Effector memory CD8-positive, alpha-beta T cell (primary cell): ENCODE measurements around the gene IDE.
A peak's percentile ranks its signal among the peaks of the same experiment; 100 is the strongest.
"Not testable (repeated sequence)": the region's sequence is repeated elsewhere in the genome, so short reads cannot be mapped to it uniquely, and the experiment has no call there.

Source experiments
- ATAC-seq: fragments of 150-1000 bp; cut with Tn5 transposase; replicated peaks from 2 replicates; pipeline ENCODE4 v1.10.0; 2021; ENCODE audit warnings: mild to moderate bottlenecking, moderate library complexity
- DNase-seq, 3 experiments: peaks; one replicate each; pipeline ENCODE4 v3.0.0; 2021
- H3K27ac Mint-ChIP-seq, 2 donors: one replicate each; pipeline ENCODE4 v1.8.0; 2022; ENCODE audit warnings: mild to moderate bottlenecking in 2 of 2, mixed read lengths in 2 of 2, moderate library complexity in 2 of 2
- H3K27me3 Mint-ChIP-seq, 2 donors: one replicate each; pipeline ENCODE4 v1.8.0; 2022; ENCODE audit warnings: mixed read lengths in 2 of 2
- H3K36me3 Mint-ChIP-seq: one replicate; pipeline ENCODE4 v1.8.0; 2022; ENCODE audit warnings: mild to moderate bottlenecking, moderate library complexity, mixed read lengths; ENCODE audit not compliant: insufficient read depth
- H3K4me1 Mint-ChIP-seq, 2 donors: one replicate each; pipeline ENCODE4 v1.8.0; 2022; ENCODE audit warnings: low read depth in 2 of 2, mixed read lengths in 2 of 2
- H3K4me3 Mint-ChIP-seq, 2 donors: one replicate each; pipeline ENCODE4 v1.8.0; 2022; ENCODE audit warnings: mild to moderate bottlenecking in 2 of 2, mixed read lengths in 2 of 2, moderate library complexity in 2 of 2
- H3K9me3 Mint-ChIP-seq, 2 donors: one replicate each; pipeline ENCODE4 v1.8.0; 2022; ENCODE audit warnings: mixed read lengths in 2 of 2

The IDE gene

DNA sequence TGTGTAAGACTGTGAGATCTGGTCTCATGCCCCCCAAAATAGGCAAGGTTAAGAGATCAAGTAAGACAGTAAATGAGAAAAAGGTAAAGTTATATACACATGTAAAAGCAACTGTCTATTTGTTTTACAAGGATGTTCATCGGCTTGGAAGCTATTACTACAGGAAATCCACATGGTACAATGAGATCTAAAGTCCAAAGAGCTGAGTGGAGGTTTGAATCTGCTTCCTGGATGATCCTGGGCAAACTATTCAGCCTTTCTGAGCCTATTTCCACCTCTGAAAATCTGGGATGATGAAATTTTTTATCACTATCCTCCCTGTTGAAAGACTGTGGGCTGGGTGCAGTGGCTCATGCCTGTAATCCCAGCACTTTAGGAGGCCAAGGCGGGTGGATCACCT, 123.0 kb downstream of the IDE start:
- ATAC-seq (no peak), DNase-seq (no peak)
- H3K27me3 Mint-ChIP-seq, result no peaks in the 10 kb centered on the region
- no peak overlapping the region for H3K4me3 Mint-ChIP-seq
- no peaks in the 10 kb centered on the region for H3K9me3 Mint-ChIP-seq
- H3K4me1 Mint-ChIP-seq, result no peaks in the 10 kb centered on the region
- H3K27ac Mint-ChIP-seq, result peak overlapping the region in 1 of 2 donors; percentile 51
- H3K36me3 Mint-ChIP-seq, result peaks cover 19% of the 10 kb centered on the region

DNA sequence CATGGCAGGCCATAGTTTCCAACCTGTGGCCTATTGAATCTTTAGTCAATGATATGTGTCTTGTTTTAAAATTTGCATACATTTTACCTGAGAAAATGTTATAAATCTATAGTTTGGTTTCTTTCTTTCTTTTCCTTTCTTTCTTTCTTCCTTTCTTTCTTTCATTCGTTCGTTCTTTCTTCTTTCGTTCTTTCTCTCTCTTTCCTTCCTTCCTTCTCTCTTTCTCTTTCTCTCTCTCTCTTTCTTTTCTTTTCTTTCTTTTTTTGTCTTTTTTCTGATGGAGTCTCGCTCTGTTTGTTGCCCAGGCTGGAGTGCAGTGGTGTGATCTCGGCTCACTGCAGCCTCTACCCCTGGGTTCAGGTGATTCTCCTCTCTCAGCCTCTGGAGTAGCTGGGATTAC, 133.3 kb downstream of the IDE start:
- no peaks in the 10 kb centered on the region for H3K9me3 Mint-ChIP-seq
- ATAC-seq, result no peak
- no peaks in the 10 kb centered on the region for H3K4me1 Mint-ChIP-seq
- DNase-seq, result no peak
- peaks cover 4% of the 10 kb centered on the region for H3K36me3 Mint-ChIP-seq
- no peak overlapping the region for H3K4me3 Mint-ChIP-seq
- H3K27ac Mint-ChIP-seq, result no peak overlapping the region
- H3K27me3 Mint-ChIP-seq, result no peaks in the 10 kb centered on the region

DNA sequence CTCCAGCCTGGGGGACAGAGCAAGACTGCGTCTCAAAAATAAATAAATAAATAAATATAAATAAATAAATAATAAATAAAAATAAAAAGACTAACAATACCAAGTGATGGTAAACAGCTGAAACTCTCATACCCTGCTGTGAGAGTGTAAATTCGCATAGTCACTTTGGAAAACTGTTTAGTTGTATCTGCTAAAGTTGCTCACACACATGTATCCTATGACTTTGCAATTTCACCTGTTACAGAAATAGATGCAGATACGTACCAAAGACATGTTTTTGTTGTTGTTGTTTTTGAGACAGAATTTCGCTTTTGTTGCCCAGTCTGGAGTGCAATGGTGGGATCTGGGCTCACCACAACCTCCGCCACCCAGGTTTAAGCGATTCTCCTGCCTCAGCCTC, 135.7 kb downstream of the IDE start:
- peaks cover 4% of the 10 kb centered on the region for H3K36me3 Mint-ChIP-seq
- no peaks in the 10 kb centered on the region for H3K4me1 Mint-ChIP-seq
- no peak for ATAC-seq
- no peak overlapping the region for H3K27ac Mint-ChIP-seq
- no peak for DNase-seq
- no peaks in the 10 kb centered on the region for H3K9me3 Mint-ChIP-seq
- no peaks in the 10 kb centered on the region for H3K27me3 Mint-ChIP-seq
- no peak overlapping the region for H3K4me3 Mint-ChIP-seq

DNA sequence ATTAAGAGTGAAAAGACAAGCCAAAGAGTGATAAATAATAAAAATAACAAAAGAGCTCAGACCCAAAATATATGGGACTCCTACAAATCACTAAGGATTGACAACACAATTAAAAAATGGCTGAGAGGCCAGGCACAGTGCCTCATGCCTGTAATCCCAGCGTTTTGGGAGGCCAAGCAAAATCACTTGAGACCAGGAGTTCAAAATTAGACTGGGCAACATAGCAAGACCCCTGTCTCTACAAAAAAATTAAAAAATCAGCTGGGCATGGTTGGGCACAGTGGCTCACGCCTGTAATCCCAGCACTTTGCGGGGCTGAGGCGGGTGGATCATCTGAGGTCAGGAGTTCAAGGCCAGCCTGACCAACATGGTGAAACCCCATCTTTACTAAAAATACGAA, 137.3 kb downstream of the IDE start:
- no peak for ATAC-seq
- no peak for DNase-seq
- no peaks in the 10 kb centered on the region for H3K27me3 Mint-ChIP-seq
- no peaks in the 10 kb centered on the region for H3K9me3 Mint-ChIP-seq
- no peak overlapping the region for H3K27ac Mint-ChIP-seq
- no peaks in the 10 kb centered on the region for H3K4me1 Mint-ChIP-seq
- H3K4me3 Mint-ChIP-seq, result no peak overlapping the region
- no peaks in the 10 kb centered on the region for H3K36me3 Mint-ChIP-seq

DNA sequence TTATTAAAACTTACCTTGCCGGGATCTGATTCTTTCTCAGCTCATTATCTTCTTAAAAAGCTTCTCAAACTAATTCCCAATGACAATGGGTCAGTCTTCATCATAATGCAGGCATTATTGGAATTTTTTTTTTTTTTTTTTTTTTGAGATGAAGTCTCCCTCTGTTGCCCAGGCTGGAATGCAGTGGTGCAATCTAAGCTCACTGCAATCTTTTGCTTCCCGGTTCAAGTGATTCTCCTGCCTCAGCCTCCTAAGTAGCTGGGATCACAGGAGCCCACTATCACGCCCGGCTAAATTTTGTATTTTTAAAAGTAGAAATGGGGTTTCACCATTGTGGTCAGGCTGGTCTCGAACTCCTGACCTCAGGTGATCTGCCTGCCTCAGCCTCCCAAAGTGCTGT, 137.8 kb downstream of the IDE start:
- H3K36me3 Mint-ChIP-seq, H3K4me1 Mint-ChIP-seq, DNase-seq, H3K27me3 Mint-ChIP-seq, H3K4me3 Mint-ChIP-seq, ATAC-seq, H3K27ac Mint-ChIP-seq, H3K9me3 Mint-ChIP-seq: not testable (repeated sequence)

DNA sequence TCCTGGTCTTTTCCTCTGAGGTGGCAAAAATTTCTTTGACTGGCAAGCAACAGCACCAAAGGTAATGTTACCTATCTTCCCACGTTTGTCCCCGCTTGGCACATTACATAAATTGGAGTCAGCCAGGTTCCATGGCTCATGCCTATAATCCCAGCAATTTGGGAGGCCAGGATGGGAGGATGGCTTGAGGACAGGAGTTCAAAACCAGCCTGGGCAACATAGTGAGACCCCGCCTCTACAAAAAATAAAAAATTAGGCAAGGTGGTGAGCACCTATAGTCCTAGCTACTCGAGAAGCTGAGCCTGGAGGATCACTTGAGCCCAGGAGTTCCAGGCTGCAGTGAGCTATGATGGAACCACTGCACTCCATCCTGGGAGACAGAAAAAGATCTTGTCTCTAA, 139.5 kb downstream of the IDE start:
- no peaks in the 10 kb centered on the region for H3K27me3 Mint-ChIP-seq
- DNase-seq (no peak), ATAC-seq (no peak)
- H3K9me3 Mint-ChIP-seq, result no peaks in the 10 kb centered on the region
- no peaks in the 10 kb centered on the region for H3K36me3 Mint-ChIP-seq
- H3K27ac Mint-ChIP-seq, result no peak overlapping the region
- H3K4me1 Mint-ChIP-seq, result no peaks in the 10 kb centered on the region
- no peak overlapping the region for H3K4me3 Mint-ChIP-seq

DNA sequence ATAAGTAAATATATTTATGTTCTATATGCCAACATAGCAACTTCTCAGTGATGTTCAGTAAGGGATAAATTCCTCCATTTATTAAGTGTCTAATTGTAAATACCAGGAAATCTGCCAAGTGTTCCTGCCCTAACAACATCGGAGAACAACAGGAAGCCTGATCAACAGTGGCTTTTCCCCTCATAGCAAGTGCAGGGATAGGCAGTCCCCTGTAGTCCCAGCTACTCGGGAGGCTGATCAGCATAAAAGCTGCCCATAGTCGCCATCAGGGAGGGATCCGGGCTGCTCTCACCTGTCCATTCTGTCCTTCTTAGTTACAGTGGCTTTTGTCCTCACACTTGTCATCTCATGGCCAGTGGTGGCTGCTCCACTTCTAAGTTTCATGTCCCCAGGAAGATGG, 141.3 kb downstream of the IDE start:
- ATAC-seq (no peak), DNase-seq (no peak)
- H3K9me3 Mint-ChIP-seq, result no peaks in the 10 kb centered on the region
- no peak overlapping the region for H3K27ac Mint-ChIP-seq
- no peaks in the 10 kb centered on the region for H3K36me3 Mint-ChIP-seq
- H3K27me3 Mint-ChIP-seq, result no peaks in the 10 kb centered on the region
- no peak overlapping the region for H3K4me3 Mint-ChIP-seq
- no peaks in the 10 kb centered on the region for H3K4me1 Mint-ChIP-seq

DNA sequence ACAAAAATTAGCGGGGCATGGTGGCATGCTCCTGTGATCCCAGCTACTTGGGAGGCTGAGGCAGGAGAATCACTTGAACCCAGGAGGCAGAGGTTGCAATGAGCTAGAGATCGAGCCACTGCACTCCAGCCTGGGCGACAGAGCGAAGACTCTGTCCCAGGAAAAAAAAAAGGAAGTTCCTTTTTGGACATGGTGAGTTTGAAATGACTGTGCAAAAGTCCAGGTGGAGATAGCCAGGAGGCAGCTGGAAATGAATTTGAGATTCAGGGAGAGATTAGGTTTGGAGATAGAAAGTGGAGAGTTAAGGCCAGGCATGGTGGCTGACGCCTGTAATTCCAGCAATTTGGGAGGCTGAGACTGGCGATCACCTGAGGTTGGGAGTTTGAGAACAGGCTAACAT, 143.8 kb downstream of the IDE start:
- no peaks in the 10 kb centered on the region for H3K27me3 Mint-ChIP-seq
- DNase-seq (no peak), ATAC-seq (no peak)
- H3K4me3 Mint-ChIP-seq, result no peak overlapping the region
- no peaks in the 10 kb centered on the region for H3K9me3 Mint-ChIP-seq
- no peak overlapping the region for H3K27ac Mint-ChIP-seq
- no peaks in the 10 kb centered on the region for H3K4me1 Mint-ChIP-seq
- H3K36me3 Mint-ChIP-seq, result no peaks in the 10 kb centered on the region

DNA sequence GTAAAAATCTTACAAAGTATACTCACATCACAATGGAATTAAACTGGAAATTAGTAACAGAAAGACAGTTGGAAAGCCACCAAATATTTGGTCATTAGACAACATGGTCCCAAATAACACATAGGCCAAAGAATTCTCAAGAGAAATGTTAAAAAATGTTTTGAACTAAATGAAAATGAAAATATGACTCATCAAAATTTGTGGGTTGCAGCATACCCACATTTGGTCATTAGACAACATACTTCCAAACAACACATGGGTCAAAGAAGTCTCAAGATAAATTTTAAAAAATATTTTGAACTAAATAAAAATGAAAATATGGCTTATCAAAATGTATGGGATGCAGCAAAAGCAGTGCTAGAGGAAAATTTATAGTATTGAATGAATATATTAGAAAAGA, 152.3 kb downstream of the IDE start:
- Mint-ChIP-seq H3K4me1 (peaks cover 2 to 3% of the 10 kb centered on the region in 2 donors), H3K36me3 (no peaks in the 10 kb centered on the region), H3K9me3 (no peaks in the 10 kb centered on the region), H3K27me3 (peaks cover 34 to 44% of the 10 kb centered on the region in 2 donors), H3K4me3 (no peak overlapping the region), H3K27ac (no peak overlapping the region)
- DNase-seq, result no peak
- no peak for ATAC-seq

DNA sequence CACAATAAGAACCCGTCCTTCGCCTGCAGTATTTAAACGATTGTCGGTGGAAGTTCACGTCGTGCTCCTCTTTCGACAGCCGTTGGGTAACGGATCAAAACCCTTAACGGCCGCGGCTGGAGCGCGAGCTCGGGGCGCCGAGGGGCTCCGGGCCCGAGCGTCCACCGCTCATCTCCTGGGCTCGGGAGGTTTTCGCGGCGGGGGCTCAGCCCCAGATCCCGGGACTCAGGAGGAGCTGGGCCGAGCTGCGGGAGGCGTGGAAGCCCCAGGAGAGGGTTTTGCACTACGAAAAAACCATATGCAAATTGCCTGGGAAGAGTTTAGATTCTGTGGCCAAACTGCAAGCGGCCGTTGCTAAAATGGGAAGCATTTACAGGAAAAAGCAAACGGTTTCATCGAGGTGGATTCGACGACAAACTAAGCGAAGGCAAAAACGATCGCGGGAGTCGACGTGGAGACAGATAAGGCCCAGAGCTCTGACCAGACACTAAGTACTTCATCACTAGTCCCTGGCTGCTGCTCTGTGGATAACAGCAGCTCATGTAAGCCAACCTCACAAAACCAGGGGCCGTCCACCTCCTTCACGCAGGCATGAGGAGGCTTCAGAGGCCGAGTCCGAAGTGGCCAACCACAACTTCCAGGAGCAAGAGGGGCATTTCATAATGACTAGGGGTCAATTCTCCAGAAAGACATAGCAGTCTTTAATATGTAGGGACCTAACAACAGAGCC, 153.2 kb downstream of the IDE start:
- Mint-ChIP-seq H3K27ac (no peak overlapping the region), H3K4me3 (peak overlapping the region; percentile 6 to 50), H3K36me3 (no peaks in the 10 kb centered on the region), H3K4me1 (peaks cover 2 to 3% of the 10 kb centered on the region in 2 donors), H3K27me3 (peaks cover 40 to 52% of the 10 kb centered on the region in 2 donors), H3K9me3 (peaks cover 0 to 7% of the 10 kb centered on the region in 2 donors)
- ATAC-seq, result no peak
- DNase-seq, result no peak

DNA sequence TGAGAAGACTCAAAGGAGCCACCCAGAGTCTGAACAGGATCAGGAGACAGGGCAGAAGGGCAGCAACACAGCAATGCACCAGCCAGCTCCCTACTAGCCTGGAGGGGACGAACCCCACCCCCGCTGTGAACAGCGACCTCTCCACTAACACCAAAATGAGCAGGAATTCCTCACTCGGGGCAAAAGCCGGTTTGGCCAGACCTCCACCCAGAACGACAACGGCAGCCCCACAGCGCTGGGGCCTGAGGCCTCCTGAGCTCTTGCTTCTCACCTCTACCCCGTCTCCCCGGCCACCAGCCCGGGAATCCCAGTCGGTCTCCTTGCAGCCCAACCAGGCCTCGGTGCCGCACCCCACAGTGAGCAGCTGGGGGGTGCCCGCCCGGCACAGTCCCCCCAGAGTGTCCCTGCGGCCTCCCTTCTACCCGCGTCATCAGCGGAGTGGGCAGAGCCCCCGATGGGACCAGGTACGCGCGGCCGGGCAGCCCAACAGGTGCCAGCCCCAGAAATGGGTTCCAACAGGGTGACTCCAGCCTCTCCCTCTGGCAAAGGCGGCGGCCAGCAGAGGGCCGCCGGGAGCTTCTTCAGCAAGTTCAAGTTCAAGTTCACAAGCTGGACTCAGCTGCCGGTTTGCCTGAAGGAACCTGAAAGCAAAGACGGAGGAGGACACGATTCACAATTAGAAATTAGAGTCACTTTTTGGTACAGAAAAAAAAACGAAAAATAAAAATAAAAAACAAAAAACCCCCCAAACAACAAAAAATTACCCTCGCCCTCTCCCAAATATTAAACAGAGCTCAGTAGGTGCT, 153.9 kb downstream of the IDE start:
- Mint-ChIP-seq H3K9me3 (peaks cover 0 to 7% of the 10 kb centered on the region in 2 donors), H3K36me3 (no peaks in the 10 kb centered on the region), H3K27ac (no peak overlapping the region), H3K4me3 (peak overlapping the region; percentile 6 to 50), H3K27me3 (peaks cover 40 to 54% of the 10 kb centered on the region in 2 donors), H3K4me1 (peaks cover 2 to 3% of the 10 kb centered on the region in 2 donors)
- ATAC-seq, result no peak
- no peak for DNase-seq

DNA sequence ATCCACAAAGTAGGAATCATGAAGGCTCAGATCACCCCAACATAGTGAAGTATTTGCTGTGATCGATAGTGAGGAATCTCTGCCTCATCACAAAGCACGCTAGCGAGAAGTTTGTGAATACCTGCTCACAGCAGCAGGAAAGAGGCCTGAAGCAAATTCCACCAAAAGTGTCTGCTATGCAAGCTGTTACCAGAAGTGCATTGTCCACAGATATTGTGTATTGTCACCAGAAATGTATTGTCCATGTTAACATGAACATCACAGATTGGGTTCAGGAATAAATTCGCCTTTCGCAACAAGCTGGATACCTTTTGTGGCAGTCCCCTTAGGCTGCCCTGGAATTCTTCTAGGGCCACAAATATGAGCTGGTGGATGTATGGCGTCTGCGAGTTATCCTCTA, 155.0 kb downstream of the IDE start:
- H3K27me3 Mint-ChIP-seq, result peaks cover 40 to 54% of the 10 kb centered on the region in 2 donors
- DNase-seq (no peak), ATAC-seq (no peak)
- H3K9me3 Mint-ChIP-seq, result peaks cover 0 to 7% of the 10 kb centered on the region in 2 donors
- no peak overlapping the region for H3K27ac Mint-ChIP-seq
- peaks cover 2 to 3% of the 10 kb centered on the region in 2 donors for H3K4me1 Mint-ChIP-seq
- H3K36me3 Mint-ChIP-seq, result no peaks in the 10 kb centered on the region
- H3K4me3 Mint-ChIP-seq, result no peak overlapping the region

DNA sequence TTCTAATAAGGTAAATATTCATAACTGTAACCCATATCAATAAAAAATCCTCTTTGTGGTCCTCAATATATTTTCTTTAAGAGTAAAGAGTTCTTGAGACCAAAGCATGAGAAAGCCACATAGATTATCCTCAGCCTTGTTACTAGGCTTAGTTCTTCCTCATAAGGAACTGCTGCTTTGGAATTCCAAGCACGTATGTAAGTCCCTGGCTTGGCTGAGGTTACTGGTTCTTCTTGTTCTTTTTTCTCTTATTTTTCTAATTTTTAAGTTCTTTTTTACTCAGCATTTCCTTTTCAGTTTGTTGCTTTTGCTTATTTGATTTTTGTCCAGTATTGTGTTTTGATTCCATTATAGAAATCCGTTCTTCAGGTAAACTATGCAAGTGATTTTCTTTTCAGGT, 155.7 kb downstream of the IDE start:
- Mint-ChIP-seq H3K9me3 (peaks cover 0 to 7% of the 10 kb centered on the region in 2 donors), H3K4me3 (no peak overlapping the region), H3K27me3 (peaks cover 43 to 54% of the 10 kb centered on the region in 2 donors), H3K27ac (no peak overlapping the region), H3K4me1 (peaks cover 2 to 3% of the 10 kb centered on the region in 2 donors), H3K36me3 (no peaks in the 10 kb centered on the region)
- ATAC-seq (no peak), DNase-seq (no peak)

DNA sequence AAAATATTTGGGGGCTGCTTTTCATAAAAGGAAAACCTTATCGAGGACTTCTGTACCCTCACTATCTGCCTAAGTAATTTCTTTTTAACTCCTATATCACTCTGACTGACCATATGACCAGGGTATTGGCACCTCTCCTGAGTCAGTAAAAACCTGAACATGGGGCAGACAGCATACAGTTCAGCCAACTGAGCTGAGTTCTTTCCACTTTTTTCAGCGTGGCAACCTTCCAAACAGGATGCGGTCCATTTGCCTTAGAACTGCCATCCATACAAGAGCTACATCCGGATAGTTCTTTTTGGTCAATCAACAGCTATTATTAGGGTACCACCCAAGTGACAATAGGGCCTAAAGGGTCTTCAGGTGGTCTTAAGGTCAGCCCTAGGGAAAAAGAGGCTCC, 160.4 kb downstream of the IDE start:
- peaks cover 0 to 7% of the 10 kb centered on the region in 2 donors for H3K9me3 Mint-ChIP-seq
- no peak for DNase-seq

More for the DNA sequence above, 160.4 kb downstream of the IDE start:
- no peak overlapping the region for H3K27ac Mint-ChIP-seq
- H3K27me3 Mint-ChIP-seq, result peaks cover 45 to 55% of the 10 kb centered on the region in 2 donors
- H3K4me1 Mint-ChIP-seq, result no peaks in the 10 kb centered on the region
- no peaks in the 10 kb centered on the region for H3K36me3 Mint-ChIP-seq
- no peak for ATAC-seq
- H3K4me3 Mint-ChIP-seq, result no peak overlapping the region
